ENCODE results near the gene NBAS.
"Not testable (repeated sequence)": the region's sequence is repeated elsewhere in the genome, so short reads cannot be mapped to it uniquely, and the experiment has no call there.

Gene NBAS

GRCh38 chr2:15230599-15231192, 330.4 kb downstream of the NBAS start:
- FAIRE-seq: no peak
- DNase-seq (ENCODE audit: insufficient read length): no peak
- TF ChIP-seq POLR2AphosphoS5 (IDR thresholded peaks at IDR 0.05; ENCODE audit: low read depth, low read length) (no peak), TAF1 (IDR thresholded peaks at IDR 0.05; ENCODE audit: borderline replicate concordance, low read depth, low read length) (no peak)

DNA sequence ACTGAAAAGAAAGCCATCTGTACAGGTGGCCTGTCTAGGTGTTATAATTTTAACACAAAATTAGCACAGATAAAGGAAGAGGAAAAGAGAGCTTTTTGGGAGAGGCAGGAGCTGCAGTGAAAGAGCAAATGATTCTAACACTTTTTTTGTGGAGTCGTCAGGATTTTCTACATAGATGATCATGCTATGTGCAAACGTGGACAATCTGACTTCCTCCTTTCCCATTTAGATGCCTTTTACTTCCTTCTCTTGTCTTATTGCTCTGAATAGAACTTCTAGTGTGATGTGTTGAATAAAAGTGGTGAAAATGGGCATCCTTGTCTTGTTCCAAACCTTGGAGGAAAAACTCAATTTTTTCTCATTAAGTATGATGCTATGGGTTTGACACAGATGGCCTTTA, 334.5 kb downstream of the NBAS start:
- FAIRE-seq (no peak), DNase-seq (ENCODE audit: insufficient read length) (no peak)
- TF ChIP-seq TAF1 (IDR thresholded peaks at IDR 0.05; ENCODE audit: borderline replicate concordance, low read depth, low read length) (no peak), POLR2A (IDR thresholded peaks at IDR 0.05; ENCODE audit: low read depth, low read length) (no peak), POLR2AphosphoS5 (IDR thresholded peaks at IDR 0.05; ENCODE audit: low read depth, low read length) (no peak)

- FAIRE-seq (no peak), DNase-seq (ENCODE audit: insufficient read length) (no peak)
- TF ChIP-seq POLR2AphosphoS5 (IDR thresholded peaks at IDR 0.05; ENCODE audit: low read depth, low read length) (no peak), POLR2A (IDR thresholded peaks at IDR 0.05; ENCODE audit: low read depth, low read length) (no peak), TAF1 (IDR thresholded peaks at IDR 0.05; ENCODE audit: borderline replicate concordance, low read depth, low read length) (no peak)
These were observed 336.0 kb downstream of the NBAS start for GRCh38 chr2:15225131-15225530.

- no peak for TF ChIP-seq TAF1 (IDR thresholded peaks at IDR 0.05; ENCODE audit: borderline replicate concordance, low read depth, low read length)
- no peak for TF ChIP-seq POLR2AphosphoS5 (IDR thresholded peaks at IDR 0.05; ENCODE audit: low read depth, low read length)
- TF ChIP-seq POLR2A (IDR thresholded peaks at IDR 0.05; ENCODE audit: low read depth, low read length): no peak
- FAIRE-seq (no peak), DNase-seq (ENCODE audit: insufficient read length) (no peak)
These were observed 336.5 kb downstream of the NBAS start for GRCh38 chr2:15224641-15225040.

DNA sequence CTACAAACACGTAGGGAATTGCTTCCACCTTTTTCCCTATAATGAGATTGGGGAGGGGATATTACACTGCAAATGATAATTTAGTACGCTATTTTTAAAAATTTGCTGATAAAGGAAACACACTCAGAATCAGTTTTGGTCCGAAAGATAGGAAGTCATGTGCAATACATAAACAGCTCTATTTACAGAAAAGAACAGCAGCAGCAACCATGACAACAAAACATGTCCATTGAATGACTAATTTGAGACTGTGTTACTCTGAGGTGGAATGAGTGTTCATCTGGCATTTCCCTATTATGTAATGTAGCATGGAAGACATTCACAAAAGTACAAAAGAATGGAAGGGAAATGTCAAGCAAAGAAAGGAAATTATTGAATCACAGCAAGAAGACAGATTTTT, 337.2 kb downstream of the NBAS start:
- FAIRE-seq: no peak
- TF ChIP-seq TAF1 (IDR thresholded peaks at IDR 0.05; ENCODE audit: borderline replicate concordance, low read depth, low read length) (no peak), POLR2AphosphoS5 (IDR thresholded peaks at IDR 0.05; ENCODE audit: low read depth, low read length) (no peak), POLR2A (IDR thresholded peaks at IDR 0.05; ENCODE audit: low read depth, low read length) (no peak)

GRCh38 chr2:15222856-15223255, 338.3 kb downstream of the NBAS start:
- no peak for DNase-seq (ENCODE audit: insufficient read length)
- no peak for FAIRE-seq

More for the DNA sequence above, 337.2 kb downstream of the NBAS start:
- DNase-seq (ENCODE audit: insufficient read length): no peak

GRCh38 chr2:15220603-15221002, 340.5 kb downstream of the NBAS start:
- TF ChIP-seq POLR2AphosphoS5 (IDR thresholded peaks at IDR 0.05; ENCODE audit: low read depth, low read length) (no peak), TAF1 (IDR thresholded peaks at IDR 0.05; ENCODE audit: borderline replicate concordance, low read depth, low read length) (no peak), POLR2A (IDR thresholded peaks at IDR 0.05; ENCODE audit: low read depth, low read length) (no peak)
- DNase-seq (ENCODE audit: insufficient read length): no peak
- FAIRE-seq: no peak

More at GRCh38 chr2:15222856-15223255, 338.3 kb downstream of the NBAS start:
- TF ChIP-seq POLR2AphosphoS5 (IDR thresholded peaks at IDR 0.05; ENCODE audit: low read depth, low read length) (no peak), POLR2A (IDR thresholded peaks at IDR 0.05; ENCODE audit: low read depth, low read length) (no peak), TAF1 (IDR thresholded peaks at IDR 0.05; ENCODE audit: borderline replicate concordance, low read depth, low read length) (no peak)

DNA sequence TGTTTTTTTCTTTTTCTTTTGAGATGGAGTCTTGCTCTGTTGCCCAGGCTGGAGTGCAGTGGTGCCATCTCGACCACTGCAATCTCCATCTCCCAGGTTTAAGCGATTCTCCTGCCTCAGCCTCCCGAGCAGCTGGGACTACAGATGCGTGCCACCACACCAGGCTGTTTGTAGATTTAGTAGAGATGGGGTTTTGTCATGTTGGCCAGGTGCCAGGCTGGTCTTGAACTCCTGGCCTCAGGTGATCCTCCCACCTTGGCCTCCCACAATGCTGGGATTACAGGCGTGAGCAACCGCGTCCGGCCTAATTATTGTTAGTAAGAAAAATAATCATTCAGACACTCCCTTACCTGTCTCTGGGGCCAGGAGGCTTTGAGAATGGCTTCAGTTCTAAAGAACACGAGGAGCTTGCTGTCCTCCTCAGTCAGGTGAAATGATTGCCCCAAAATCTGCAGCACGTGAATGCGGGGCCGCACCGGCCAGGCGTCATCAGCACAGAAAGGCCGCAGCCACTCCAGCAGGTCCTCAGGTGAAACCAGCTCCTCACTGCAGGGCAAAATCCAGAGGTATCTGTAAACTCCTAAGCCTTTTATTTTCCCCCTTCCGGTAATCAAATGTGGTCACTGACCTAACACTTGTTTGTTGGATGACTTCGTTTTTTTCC, 342.6 kb downstream of the NBAS start:
- TF ChIP-seq POLR2A (IDR thresholded peaks at IDR 0.05; ENCODE audit: low read depth, low read length) (no peak), TAF1 (IDR thresholded peaks at IDR 0.05; ENCODE audit: borderline replicate concordance, low read depth, low read length) (no peak), POLR2AphosphoS5 (IDR thresholded peaks at IDR 0.05; ENCODE audit: low read depth, low read length) (no peak)
- no peak for FAIRE-seq
- DNase-seq (ENCODE audit: insufficient read length): no peak

- no peak for FAIRE-seq
- TF ChIP-seq POLR2A (IDR thresholded peaks at IDR 0.05; ENCODE audit: low read depth, low read length) (no peak), POLR2AphosphoS5 (IDR thresholded peaks at IDR 0.05; ENCODE audit: low read depth, low read length) (no peak), TAF1 (IDR thresholded peaks at IDR 0.05; ENCODE audit: borderline replicate concordance, low read depth, low read length) (no peak)
These were observed 348.9 kb downstream of the NBAS start for GRCh38 chr2:15212249-15212648.

GRCh38 chr2:15210542-15210941, 350.6 kb downstream of the NBAS start:
- FAIRE-seq: not testable (repeated sequence)

More at GRCh38 chr2:15212249-15212648, 348.9 kb downstream of the NBAS start:
- DNase-seq (ENCODE audit: insufficient read length): no peak

DNA sequence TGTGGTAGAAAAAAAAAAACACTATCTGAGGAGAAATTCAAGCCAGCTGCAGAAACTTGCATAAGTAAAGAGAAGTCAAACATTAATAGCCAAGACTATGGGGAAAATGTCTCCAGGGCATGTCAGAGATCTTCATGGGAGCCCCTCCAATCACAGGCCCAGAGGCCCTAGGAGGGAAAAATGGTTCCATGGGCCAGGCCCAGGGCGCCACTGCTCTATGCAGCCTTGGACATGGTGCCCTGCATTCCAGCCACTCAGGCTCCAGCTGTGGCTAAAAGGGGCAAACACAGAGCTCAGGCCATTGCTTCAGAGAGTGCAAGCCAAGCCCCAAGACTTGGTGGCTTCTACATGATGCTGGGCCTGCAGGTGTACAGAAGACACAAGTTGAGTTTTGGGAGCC, 354.7 kb downstream of the NBAS start:
- TF ChIP-seq TAF1 (IDR thresholded peaks at IDR 0.05; ENCODE audit: borderline replicate concordance, low read depth, low read length) (no peak), POLR2A (IDR thresholded peaks at IDR 0.05; ENCODE audit: low read depth, low read length) (no peak), POLR2AphosphoS5 (IDR thresholded peaks at IDR 0.05; ENCODE audit: low read depth, low read length) (no peak)
- DNase-seq (ENCODE audit: insufficient read length) (no peak), FAIRE-seq (no peak)

More at GRCh38 chr2:15210542-15210941, 350.6 kb downstream of the NBAS start:
- not testable (repeated sequence) for DNase-seq (ENCODE audit: insufficient read length)

DNA sequence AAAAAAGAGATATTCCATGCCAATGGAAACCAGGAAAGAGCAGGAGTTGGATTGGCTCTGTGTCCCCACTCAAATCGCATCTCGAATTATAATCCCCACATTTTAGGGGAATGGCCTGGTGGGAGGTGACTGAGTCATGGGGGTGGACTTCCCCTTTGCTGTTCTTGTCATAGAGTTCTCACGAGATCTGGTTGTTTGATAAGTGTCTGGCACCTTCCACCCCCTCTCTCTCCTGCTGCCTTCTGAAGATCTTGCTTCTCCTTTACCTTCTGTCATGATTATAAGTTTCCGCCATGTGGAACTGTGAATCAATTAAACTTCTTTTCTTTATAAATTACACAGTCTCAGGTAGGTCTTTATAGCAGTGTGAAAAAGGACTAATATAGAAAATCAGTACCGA, 355.6 kb downstream of the NBAS start:
- no peak for FAIRE-seq
- TF ChIP-seq POLR2A (IDR thresholded peaks at IDR 0.05; ENCODE audit: low read depth, low read length) (no peak), TAF1 (IDR thresholded peaks at IDR 0.05; ENCODE audit: borderline replicate concordance, low read depth, low read length) (no peak), POLR2AphosphoS5 (IDR thresholded peaks at IDR 0.05; ENCODE audit: low read depth, low read length) (no peak)
- no peak for DNase-seq (ENCODE audit: insufficient read length)

All from GM12892 (cell line).